Heart left ventricle (tissue), 16 donors: Measurements from ENCODE around the gene PPT2. TPM values are rescaled to one million over a fixed set of nuclear protein-coding genes. Genes with fewer than 3 reads are reported as not detected.

Experiments used
- ATAC-seq, 4 donors: fragments of 200-7000 bp; cut with Tn5 transposase; one replicate each; pipeline ENCODE4 v1.9.1; 2020 to 2022; ENCODE audit warnings: moderate library complexity in 4 of 4, mild to moderate bottlenecking in 3 of 4, moderate number of reproducible peaks in 1 of 4
- DNase-seq, 5 donors: peaks; one replicate each; pipeline ENCODE4 v3.0.0-alpha.2; 2020
- H3K27ac ChIP-seq, 12 donors: fragments of 200-600 bp; sonication (generic) in 4 of 12; one replicate each; pipeline versions ENCODE4 v1.5.0 to v1.8.0; 2016 to 2022; ENCODE audit warnings: mild to moderate bottlenecking in 2 of 12
- H3K27me3 ChIP-seq, 9 donors: fragments of 200-600 bp; sonication (generic) in 2 of 9; one replicate each; pipeline versions ENCODE4 v1.5.1 to v1.8.0; 2016 to 2022; ENCODE audit warnings: mild to moderate bottlenecking in 3 of 9
- H3K36me3 ChIP-seq, 9 donors: fragments of 200-600 bp; sonication (generic) in 2 of 9; one replicate each; pipeline versions ENCODE4 v1.5.0 to v1.8.0; 2018 to 2022; ENCODE audit warnings: mild to moderate bottlenecking in 2 of 9
- H3K4me1 ChIP-seq, 12 donors: fragments of 200-600 bp; sonication (generic) in 4 of 12; one replicate each; pipeline versions ENCODE4 v1.5.0 to v1.8.0; 2016 to 2022; ENCODE audit warnings: mild to moderate bottlenecking in 3 of 12
- H3K4me3 ChIP-seq, 12 donors: fragments of 200-600 bp; sonication (generic) in 4 of 12; one replicate each; pipeline versions ENCODE4 v1.5.0 to v1.8.0; 2017 to 2022; ENCODE audit warnings: mild to moderate bottlenecking in 9 of 12, moderate library complexity in 4 of 12
- H3K9me3 ChIP-seq, 12 donors: fragments of 200-600 bp; sonication (generic) in 4 of 12; one replicate each; pipeline versions ENCODE4 v1.5.0 to v1.8.0; 2016 to 2022; ENCODE audit warnings: mild to moderate bottlenecking in 1 of 12
- POLR2A ChIP-seq, 2 donors: fragments of 450-650 bp; IDR thresholded peaks; one replicate each; pipeline ENCODE4 v1.6.1; 2017; ENCODE audit warnings: antibody characterized with exemption in 2 of 2, mild to moderate bottlenecking in 2 of 2, moderate library complexity in 2 of 2
- WGBS, 4 donors: extraction: QIAGEN DNeasy Blood & Tissue Kit in 2 of 4; methylation state at CpG; one replicate each; pipeline versions ENCODE4 v1.1.5 to v1.1.7; 2013 to 2018; 5-methylcytosine and 5-hydroxymethylcytosine counted together
- intact Hi-C, 10 donors: fragments of 100-400 bp; cut with DNase I; formaldehyde crosslinking; loops; one replicate each; pipeline versions ENCODE4 v1.11.1 to v1.14.2; 2022
- polyA plus RNA-seq, 2 donors: library from polyadenylated mRNA; stranded (reverse); fragments of 200-250 nt; gene quantifications; one replicate each; pipeline ENCODE4 v1.2.3, GENCODE V29; 2013
- total RNA-seq, 9 donors: library from RNA; depleted of rRNA in 2 of 9; stranded (reverse); fragments of >200 nt in 2 of 9; fragmentation: NEBNext Ultra II Directional in 3 of 9; extraction: Animal tissue kit (Norgen Biotek cat#: 25700) in 3 of 9; gene quantifications; one replicate each; pipeline versions ENCODE4 v1.1.0 to v1.2.4, GENCODE V29; 2016 to 2023
- TF ChIP-seq, protein P1 (sequence below), 12 donors: fragments of 200-600 bp; sonication (generic) in 4 of 12; IDR thresholded peaks; one replicate each; pipeline versions ENCODE4 v1.5.0 to v1.8.0; 2018 to 2022; ENCODE audit warnings: antibody characterized with exemption in 12 of 12, mild to moderate bottlenecking in 5 of 12
- donor health status: ischemic (EF 13 %, LVEDD 7.1; RV severe dilation, severe dysfunction).
- donor health status: healthy with polysubstance abuse.
- donor health status: DM: no; HTN: yes; CAD: no.
- donor health status: DM: no; HTN: no; CAD: no.
- donor health status: ischemic (EF 25% LVEDD 6.9; RV normal size, moderate dysfunction).
- donor health status: ischemic (EF 25% LVEDD 5.7; RV mildly dilated, moderate dysfunction).
- donor health status: healthy.
- donor health status: DM: yes; HTN: yes; CAD: no.
- donor health status: ischemic (EF 35%, LVEDD 5.7; RV mildly dilated, moderate dysfunction).
- donor health status: nonischemic (EF 11% LVEDD 7.7; RV severe dilation, severe dysfunction).
- donor health status: DM: yes; HTN: yes; CAD: no.
- donor health status: PGD.
- donor health status: ischemic (EF 29% LVEDD 5.4; RV normal size, mild dysfunction).
- donor health status: nonischemic (EF 23%, LVEDD 6.1; RV moderate dilation, normal function).

Gene PPT2
- total and polyA plus RNA-seq, 11 donors: 13.1 to 34.0 (median 21.6) TPM

DNA sequence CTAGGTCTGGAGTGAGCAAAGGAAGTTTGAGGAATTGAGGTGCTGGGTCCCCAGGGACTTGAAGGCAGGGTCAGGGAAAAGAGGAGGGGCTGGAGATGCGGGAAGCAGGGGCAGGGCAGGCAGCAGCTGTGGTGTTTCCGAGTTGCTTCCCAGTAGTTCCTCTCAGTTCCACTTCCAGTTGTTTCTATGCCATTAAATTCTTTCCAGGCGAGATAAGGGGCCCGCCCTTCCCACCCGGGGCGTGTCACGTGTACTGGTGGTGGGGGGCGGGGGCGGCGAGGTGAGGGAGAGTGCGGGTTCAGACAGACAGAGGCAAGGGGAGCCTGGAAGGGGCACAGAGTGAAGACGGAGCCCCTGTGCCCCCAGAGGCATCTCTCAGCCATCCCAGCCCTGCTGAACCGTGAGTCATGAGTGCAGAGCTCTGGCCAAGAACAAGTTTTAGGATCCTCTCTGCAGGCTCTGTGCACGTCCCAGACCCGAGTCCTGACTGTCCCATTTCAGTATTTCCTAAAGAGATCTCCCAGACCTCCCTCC, 45.8 kb upstream of the PPT2 start:
- peak; percentile 78 to 86 (median 81) for DNase-seq
- intact Hi-C loops: no loop called here
- peaks cover 5 to 73% (median 58%) of the 10 kb centered on the region in 12 donors for H3K4me1 ChIP-seq

DNA sequence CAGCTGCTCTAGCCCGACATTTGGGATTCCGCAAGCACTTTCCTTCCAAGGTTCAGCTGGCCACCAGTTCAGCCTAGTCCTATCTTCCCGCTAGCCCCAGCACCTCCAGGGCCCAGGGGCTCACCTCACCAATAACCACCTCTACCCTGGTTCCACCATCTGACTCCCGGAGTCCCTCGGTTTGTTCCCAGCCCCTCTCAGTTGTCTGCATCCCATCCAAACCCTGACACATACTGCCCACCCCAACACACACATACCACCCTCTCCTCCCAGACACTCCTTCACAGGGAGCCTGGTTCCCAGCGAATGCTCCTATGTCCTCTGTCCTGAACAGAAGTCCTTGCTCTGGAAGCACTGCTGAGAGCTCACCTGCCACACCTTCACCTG, 45.2 kb upstream of the PPT2 start:
- peaks cover 0 to 3% (median 0%) of the 10 kb centered on the region in 9 donors for H3K27me3 ChIP-seq
- WGBS, 4 donors: 22 to 35% (median 31%) methylated on average over 6 of the region's 6 CpGs
- TF ChIP-seq POLR2A (IDR thresholded peaks at IDR 0.05): no peak
- TF ChIP-seq, protein P1, sequence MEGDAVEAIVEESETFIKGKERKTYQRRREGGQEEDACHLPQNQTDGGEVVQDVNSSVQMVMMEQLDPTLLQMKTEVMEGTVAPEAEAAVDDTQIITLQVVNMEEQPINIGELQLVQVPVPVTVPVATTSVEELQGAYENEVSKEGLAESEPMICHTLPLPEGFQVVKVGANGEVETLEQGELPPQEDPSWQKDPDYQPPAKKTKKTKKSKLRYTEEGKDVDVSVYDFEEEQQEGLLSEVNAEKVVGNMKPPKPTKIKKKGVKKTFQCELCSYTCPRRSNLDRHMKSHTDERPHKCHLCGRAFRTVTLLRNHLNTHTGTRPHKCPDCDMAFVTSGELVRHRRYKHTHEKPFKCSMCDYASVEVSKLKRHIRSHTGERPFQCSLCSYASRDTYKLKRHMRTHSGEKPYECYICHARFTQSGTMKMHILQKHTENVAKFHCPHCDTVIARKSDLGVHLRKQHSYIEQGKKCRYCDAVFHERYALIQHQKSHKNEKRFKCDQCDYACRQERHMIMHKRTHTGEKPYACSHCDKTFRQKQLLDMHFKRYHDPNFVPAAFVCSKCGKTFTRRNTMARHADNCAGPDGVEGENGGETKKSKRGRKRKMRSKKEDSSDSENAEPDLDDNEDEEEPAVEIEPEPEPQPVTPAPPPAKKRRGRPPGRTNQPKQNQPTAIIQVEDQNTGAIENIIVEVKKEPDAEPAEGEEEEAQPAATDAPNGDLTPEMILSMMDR (IDR thresholded peaks at IDR 0.05): no peak
- H3K27ac ChIP-seq: peak overlapping the region; percentile 72 to 95 (median 89)
- peaks cover 10 to 78% (median 64%) of the 10 kb centered on the region in 12 donors for H3K4me1 ChIP-seq
- H3K9me3 ChIP-seq: no peaks in the 10 kb centered on the region
- DNase-seq (no peak), ATAC-seq (no peak)
- H3K4me3 ChIP-seq: peak overlapping the region; percentile 9 to 80 (median 60)
- peaks cover 0 to 5% (median 0%) of the 10 kb centered on the region in 9 donors for H3K36me3 ChIP-seq
- intact Hi-C loops: no loop called here

More for the DNA sequence above, 45.8 kb upstream of the PPT2 start:
- Histone ChIP-seq H3K27me3 (peaks cover 0 to 3% (median 0%) of the 10 kb centered on the region in 9 donors), H3K4me3 (peak overlapping the region in 11 of 12 donors; percentile 35 to 80 (median 62)), H3K36me3 (peaks cover 0 to 5% (median 0%) of the 10 kb centered on the region in 9 donors), H3K27ac (peak overlapping the region; percentile 72 to 95 (median 89)), H3K9me3 (no peaks in the 10 kb centered on the region)
- peak in 1 of 2 donors; percentile 18 for TF ChIP-seq POLR2A (IDR thresholded peaks at IDR 0.05)
- TF ChIP-seq, protein P1 (IDR thresholded peaks at IDR 0.05): peak in 1 of 12 donors; percentile 9
- ATAC-seq: peak; percentile 45 to 71 (median 64)
- WGBS, 4 donors: 0 to 4% (median 1%) methylated on average over 13 to 15 of the region's 15 CpGs

DNA sequence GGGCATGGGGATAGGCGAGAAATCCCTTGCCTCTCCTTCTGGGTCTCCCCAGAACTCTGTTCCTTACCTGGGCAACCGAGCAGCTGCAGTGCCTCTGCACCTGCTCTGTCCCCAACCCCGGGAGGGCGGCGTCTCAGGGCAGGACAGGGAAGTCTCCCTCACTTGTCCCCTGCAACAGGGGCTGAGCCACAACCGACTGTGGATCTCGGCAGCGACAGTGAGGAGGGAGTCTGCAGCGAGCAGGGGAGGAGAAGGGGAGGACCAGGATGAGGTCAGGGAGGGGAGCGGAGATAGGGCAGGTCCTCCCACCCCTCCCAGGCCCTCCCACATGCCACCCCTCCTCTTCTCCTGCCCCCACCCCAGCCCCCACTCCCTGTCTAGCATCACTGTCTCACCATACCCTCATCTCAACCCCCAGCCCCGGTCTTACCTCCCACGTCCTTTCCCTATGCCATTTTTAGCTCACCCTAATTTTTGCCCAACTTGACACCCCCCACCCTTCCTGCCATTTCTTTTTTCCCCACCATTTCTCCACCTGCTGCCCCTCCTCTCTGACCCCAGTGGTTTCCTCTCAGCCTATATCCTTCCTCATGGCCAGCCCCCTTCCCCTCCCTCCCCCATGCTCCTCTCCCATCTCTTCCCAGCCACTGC, 44.7 kb upstream of the PPT2 start, which contains the start of gene TNXB:
Gene TNXB (minus strand): TSS at position 225 of the 651 bp plus-strand sequence. CDS start 11,140 bp downstream, outside the sequence.
- TF ChIP-seq POLR2A (IDR thresholded peaks at IDR 0.05): no peak
- TF ChIP-seq, protein P1 (IDR thresholded peaks at IDR 0.05): no peak
- Histone ChIP-seq H3K36me3 (peaks cover 0 to 5% (median 0%) of the 10 kb centered on the region in 9 donors), H3K4me3 (peak within 1 kb of the TSS; percentile 9 to 80 (median 60)), H3K27me3 (peaks cover 0 to 3% (median 0%) of the 10 kb centered on the region in 9 donors), H3K27ac (peak within 1 kb of the TSS; percentile 72 to 95 (median 89)), H3K4me1 (peaks cover 10 to 83% (median 69%) of the 10 kb centered on the region in 12 donors), H3K9me3 (no peaks in the 10 kb centered on the region)
- intact Hi-C loops: no loop called here
- ATAC-seq (peak in 3 of 4 donors; percentile 27 to 50 (median 30)), DNase-seq (peak in 4 of 5 donors; percentile 60 to 72 (median 66))
- 8 to 26% (median 13%) methylated on average over 11 to 12 of the region's 12 CpGs for WGBS, 4 donors

GRCh38 chr6:32109765-32110160, 44.2 kb upstream of the PPT2 start:
- no peaks in the 10 kb centered on the region for H3K9me3 ChIP-seq
- DNase-seq (no peak), ATAC-seq (no peak)
- H3K27ac ChIP-seq: peak overlapping the region; percentile 41 to 95 (median 88)
- no peak for TF ChIP-seq POLR2A (IDR thresholded peaks at IDR 0.05)
- TF ChIP-seq, protein P1 (IDR thresholded peaks at IDR 0.05): no peak
- peaks cover 0 to 5% (median under 1%) of the 10 kb centered on the region in 9 donors for H3K36me3 ChIP-seq
- WGBS, 4 donors: 28 to 39% (median 30%) methylated on average over 6 of the region's 6 CpGs
- H3K27me3 ChIP-seq: peaks cover 0 to 3% (median 0%) of the 10 kb centered on the region in 9 donors
- H3K4me3 ChIP-seq: peak overlapping the region in 8 of 12 donors; percentile 49 to 80 (median 72)
- intact Hi-C loops: loop anchor here in 3 of 10 donors (10.0 kb wide), 3 partner anchors 65 to 305 kb away; no protein-coding TSS in a partner anchor
- peaks cover 10 to 89% (median 72%) of the 10 kb centered on the region in 12 donors for H3K4me1 ChIP-seq
